Measurements from ENCODE around the gene MAP3K7.

MAP3K7 gene

DNA sequence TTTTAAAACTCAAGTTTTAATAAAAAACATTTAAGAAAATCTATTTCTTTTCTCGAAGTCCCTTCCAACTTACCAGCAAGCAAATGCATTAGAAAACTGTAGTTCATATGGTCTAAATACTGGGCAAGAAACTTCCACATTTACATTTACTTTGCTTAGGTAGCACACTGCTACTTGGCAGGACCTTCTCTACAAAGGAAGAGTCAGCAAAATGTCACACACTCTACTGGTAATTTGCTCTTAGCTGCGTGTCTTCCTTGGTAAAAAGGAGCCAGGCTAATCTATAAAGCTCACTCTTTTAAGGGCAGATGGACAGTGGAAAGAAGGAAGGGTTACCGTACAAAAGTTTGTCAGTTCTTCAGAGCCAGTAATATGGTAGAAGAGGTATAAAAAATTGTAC is 45.7 kb downstream of the MAP3K7 start:
- no peaks in the 10 kb centered on the region for H3K27me3 ChIP-seq (ENCODE audit: control insufficient read depth in 1 of 2, insufficient read depth in 2 of 2, low read length in 2 of 2)
- no peaks in the 10 kb centered on the region for H3K4me1 ChIP-seq (ENCODE audit: insufficient read depth, low read length)
- H3K36me3 ChIP-seq (ENCODE audit: insufficient read depth, low read length), result peaks cover 18% of the 10 kb centered on the region
- no peak overlapping the region for H3K4me3 ChIP-seq (ENCODE audit: low read depth in 1 of 2, low read length in 2 of 2)
- H3K27ac ChIP-seq (ENCODE audit: low read depth, low read length), result no peak overlapping the region
- no peak overlapping the region for H3K9ac ChIP-seq (ENCODE audit: low read length)
- no peaks in the 10 kb centered on the region for H3K9me3 ChIP-seq (ENCODE audit: low read length)

DNA sequence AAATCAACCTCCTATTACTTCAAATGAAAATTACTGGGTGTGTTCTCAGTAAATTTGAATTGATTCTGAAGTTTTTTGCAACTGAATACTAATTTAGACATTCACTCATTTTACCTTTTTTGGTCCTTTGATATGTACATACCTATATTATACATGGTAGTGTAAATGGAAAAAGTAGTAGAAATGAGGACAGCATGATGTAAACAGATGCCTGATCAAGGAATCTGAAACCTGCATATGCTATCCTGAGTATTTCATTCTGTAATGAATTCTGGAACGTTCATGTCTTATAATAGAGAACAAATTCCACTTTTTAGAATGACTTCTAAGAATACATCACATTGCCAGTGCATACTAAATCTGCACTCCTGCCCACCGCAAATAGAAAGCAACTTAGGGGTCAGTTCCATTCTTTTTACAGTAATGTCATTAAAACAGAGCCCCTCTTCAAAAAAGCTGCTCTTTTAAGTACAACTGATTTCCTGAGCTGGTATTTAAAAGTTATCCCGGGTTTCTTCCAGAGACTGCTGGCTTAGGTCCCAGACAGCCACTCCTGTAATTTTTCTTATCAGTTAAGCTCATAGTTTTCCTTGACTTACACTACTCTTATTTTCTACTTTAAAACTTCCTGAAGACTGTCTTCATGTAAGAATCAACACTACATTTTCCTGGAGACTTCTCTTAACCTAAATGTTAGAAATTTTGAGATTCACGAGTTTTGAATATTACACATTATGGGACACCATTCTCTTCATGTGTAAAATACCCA is 48.4 kb downstream of the MAP3K7 start:
- peaks cover 2% of the 10 kb centered on the region for H3K36me3 ChIP-seq (ENCODE audit: insufficient read depth, low read length)
- no peaks in the 10 kb centered on the region for H3K9me3 ChIP-seq (ENCODE audit: low read length)
- no peak overlapping the region for H3K4me3 ChIP-seq (ENCODE audit: low read depth in 1 of 2, low read length in 2 of 2)
- no peaks in the 10 kb centered on the region for H3K27me3 ChIP-seq (ENCODE audit: control insufficient read depth in 1 of 2, insufficient read depth in 2 of 2, low read length in 2 of 2)
- H3K9ac ChIP-seq (ENCODE audit: low read length), result no peak overlapping the region
- H3K4me1 ChIP-seq (ENCODE audit: insufficient read depth, low read length), result no peaks in the 10 kb centered on the region
- H3K27ac ChIP-seq (ENCODE audit: low read depth, low read length), result no peak overlapping the region

DNA sequence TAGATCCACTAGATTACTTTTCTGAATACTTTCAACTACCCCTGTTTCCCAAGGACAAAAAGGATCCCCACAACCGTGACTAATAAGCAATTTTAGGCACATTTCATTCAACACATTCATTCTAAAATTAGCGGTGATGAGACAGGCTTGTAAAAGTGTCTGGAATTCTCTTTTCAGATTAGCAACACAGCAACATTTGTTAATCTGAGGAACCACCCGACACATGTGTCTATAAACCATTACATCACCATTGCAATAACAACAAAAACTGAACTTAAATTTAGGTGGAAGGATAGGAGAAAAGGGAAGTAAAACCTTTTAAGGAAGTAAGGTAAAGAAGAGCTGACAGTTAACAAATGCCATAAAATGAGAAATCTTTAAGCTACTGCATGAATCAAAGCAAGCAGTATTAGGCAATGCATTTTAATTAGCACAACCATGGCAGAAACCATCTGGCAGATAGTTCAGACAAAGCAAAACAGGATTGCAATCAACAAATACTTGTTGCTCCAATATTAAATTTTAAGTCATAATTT is 49.1 kb downstream of the MAP3K7 start:
- no peaks in the 10 kb centered on the region for H3K9me3 ChIP-seq (ENCODE audit: low read length)
- H3K4me1 ChIP-seq (ENCODE audit: insufficient read depth, low read length), result no peaks in the 10 kb centered on the region
- H3K27me3 ChIP-seq (ENCODE audit: control insufficient read depth in 1 of 2, insufficient read depth in 2 of 2, low read length in 2 of 2), result no peaks in the 10 kb centered on the region
- H3K27ac ChIP-seq (ENCODE audit: low read depth, low read length), result no peak overlapping the region
- no peak overlapping the region for H3K9ac ChIP-seq (ENCODE audit: low read length)
- no peak overlapping the region for H3K4me3 ChIP-seq (ENCODE audit: low read depth in 1 of 2, low read length in 2 of 2)
- H3K36me3 ChIP-seq (ENCODE audit: insufficient read depth, low read length), result peaks cover 3% of the 10 kb centered on the region

DNA sequence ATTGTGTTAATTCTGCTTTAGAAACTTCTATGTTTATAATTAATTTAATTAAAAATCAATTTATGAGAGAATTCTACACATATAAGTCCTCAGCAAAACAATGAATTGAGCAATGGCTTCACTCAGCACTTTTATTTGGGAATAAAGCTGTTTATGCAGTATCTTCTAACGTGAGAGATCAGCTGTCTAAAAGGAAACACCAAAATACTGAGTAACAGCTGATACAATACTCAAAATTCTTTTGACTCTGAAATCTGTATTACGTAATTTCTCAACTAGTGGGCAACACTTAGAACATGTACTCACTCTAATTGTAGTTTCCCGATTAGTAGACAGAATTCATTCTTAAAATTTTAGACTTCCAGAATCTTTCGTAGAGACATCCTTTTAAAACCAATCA is 49.8 kb downstream of the MAP3K7 start:
- H3K4me3 ChIP-seq (ENCODE audit: low read depth in 1 of 2, low read length in 2 of 2), result no peak overlapping the region
- no peak overlapping the region for H3K27ac ChIP-seq (ENCODE audit: low read depth, low read length)
- H3K27me3 ChIP-seq (ENCODE audit: control insufficient read depth in 1 of 2, insufficient read depth in 2 of 2, low read length in 2 of 2), result no peaks in the 10 kb centered on the region
- H3K9ac ChIP-seq (ENCODE audit: low read length), result no peak overlapping the region
- H3K9me3 ChIP-seq (ENCODE audit: low read length), result no peaks in the 10 kb centered on the region
- peaks cover 7% of the 10 kb centered on the region for H3K36me3 ChIP-seq (ENCODE audit: insufficient read depth, low read length)
- H3K4me1 ChIP-seq (ENCODE audit: insufficient read depth, low read length), result no peaks in the 10 kb centered on the region

DNA sequence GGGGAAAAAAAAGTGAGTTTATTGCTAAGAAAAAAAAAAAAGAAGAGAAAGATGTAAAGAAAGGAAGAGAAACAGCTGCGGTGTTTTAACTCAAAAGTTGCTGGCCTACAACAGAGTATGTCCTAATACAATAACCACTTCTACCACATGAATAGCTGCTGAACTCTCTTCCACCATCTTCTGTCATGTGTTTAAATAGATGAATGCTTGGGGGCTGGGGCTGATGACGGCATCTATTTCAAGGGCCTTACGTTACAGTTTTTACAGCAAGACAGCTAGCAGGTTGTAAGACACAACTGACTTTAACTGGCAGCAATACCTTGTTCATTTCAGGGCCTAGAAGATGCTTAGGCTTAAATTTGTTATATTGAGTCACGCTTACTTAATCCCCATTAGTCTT is 50.4 kb downstream of the MAP3K7 start:
- Histone ChIP-seq H3K9ac (ENCODE audit: low read length) (no peak overlapping the region), H3K36me3 (ENCODE audit: insufficient read depth, low read length) (peaks cover 7% of the 10 kb centered on the region), H3K4me1 (ENCODE audit: insufficient read depth, low read length) (no peaks in the 10 kb centered on the region), H3K27ac (ENCODE audit: low read depth, low read length) (no peak overlapping the region), H3K27me3 (ENCODE audit: control insufficient read depth in 1 of 2, insufficient read depth in 2 of 2, low read length in 2 of 2) (no peaks in the 10 kb centered on the region), H3K9me3 (ENCODE audit: low read length) (no peaks in the 10 kb centered on the region), H3K4me3 (ENCODE audit: low read depth in 1 of 2, low read length in 2 of 2) (no peak overlapping the region)

DNA sequence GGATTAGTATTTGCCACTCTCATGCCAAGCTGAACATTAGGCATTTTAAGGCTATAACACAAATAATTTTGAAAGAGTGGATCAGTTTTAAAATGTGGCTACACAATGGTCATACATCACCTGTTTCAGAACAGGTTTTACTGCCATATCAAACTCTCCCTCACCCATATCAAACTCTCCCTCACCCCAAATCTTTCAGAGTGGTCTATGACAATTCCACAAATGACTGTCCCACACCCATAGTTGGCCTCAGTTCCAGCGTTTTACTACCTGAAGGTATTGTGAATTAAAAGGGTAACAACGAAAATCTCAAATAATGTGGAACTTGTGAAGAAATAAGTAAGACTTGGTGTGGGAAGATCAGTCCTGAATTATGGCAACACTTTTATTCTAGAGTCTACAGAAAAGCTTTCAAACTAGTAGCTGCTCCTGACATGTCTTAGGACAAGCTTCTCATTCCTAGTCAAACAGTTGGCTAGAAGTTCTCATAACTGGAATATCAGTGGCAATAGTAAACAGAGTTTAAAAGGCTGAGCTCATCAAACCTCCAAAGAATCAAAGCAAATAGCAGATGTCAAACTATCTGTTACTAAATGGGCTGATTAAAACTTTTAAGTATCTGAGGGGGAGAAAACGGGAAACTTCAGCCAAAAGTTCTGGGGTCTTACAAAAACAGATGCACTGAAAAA is 52.4 kb downstream of the MAP3K7 start:
- no peak overlapping the region for H3K9ac ChIP-seq (ENCODE audit: low read length)
- H3K36me3 ChIP-seq (ENCODE audit: insufficient read depth, low read length), result peaks cover 7% of the 10 kb centered on the region
- H3K4me1 ChIP-seq (ENCODE audit: insufficient read depth, low read length), result no peaks in the 10 kb centered on the region
- H3K9me3 ChIP-seq (ENCODE audit: low read length), result no peaks in the 10 kb centered on the region
- H3K27me3 ChIP-seq (ENCODE audit: control insufficient read depth in 1 of 2, insufficient read depth in 2 of 2, low read length in 2 of 2), result no peaks in the 10 kb centered on the region
- H3K4me3 ChIP-seq (ENCODE audit: low read depth in 1 of 2, low read length in 2 of 2), result no peak overlapping the region
- H3K27ac ChIP-seq (ENCODE audit: low read depth, low read length), result no peak overlapping the region

DNA sequence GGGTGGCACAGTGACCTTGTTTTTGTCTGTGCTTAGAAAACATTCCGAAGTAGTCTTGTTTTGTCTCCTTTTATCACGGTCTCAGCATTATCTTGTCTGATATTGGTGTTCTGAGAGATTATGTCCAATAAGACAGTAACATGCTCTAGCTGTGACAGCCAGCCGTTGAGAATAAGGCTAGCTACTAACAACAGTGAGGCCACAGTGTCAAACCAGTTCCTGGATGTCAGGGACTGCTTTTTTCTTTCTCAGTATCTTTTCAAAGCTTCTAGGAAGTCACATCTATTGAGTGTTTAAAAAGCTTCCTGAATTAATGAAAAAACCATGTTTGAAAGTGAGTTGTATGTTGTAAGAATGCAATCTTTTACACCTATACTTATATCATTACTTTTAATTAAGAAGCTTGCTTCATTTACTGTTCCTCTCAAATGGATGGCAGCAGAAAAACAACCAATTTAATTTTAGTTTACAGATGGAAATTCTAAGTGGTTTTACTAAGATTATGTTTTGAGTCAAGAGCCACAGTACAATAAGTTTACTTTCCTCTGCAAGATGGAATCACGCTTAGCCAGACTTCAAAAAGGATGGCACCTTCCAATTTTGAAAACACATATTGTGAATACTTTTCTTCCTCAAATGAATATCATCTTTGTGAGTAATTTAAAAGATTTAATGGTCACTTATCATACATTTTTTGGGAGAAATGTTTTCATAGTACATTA is 53.1 kb downstream of the MAP3K7 start:
- no peaks in the 10 kb centered on the region for H3K9me3 ChIP-seq (ENCODE audit: low read length)
- no peak overlapping the region for H3K4me3 ChIP-seq (ENCODE audit: low read depth in 1 of 2, low read length in 2 of 2)
- peaks cover 7% of the 10 kb centered on the region for H3K36me3 ChIP-seq (ENCODE audit: insufficient read depth, low read length)
- no peaks in the 10 kb centered on the region for H3K4me1 ChIP-seq (ENCODE audit: insufficient read depth, low read length)
- no peak overlapping the region for H3K27ac ChIP-seq (ENCODE audit: low read depth, low read length)
- no peaks in the 10 kb centered on the region for H3K27me3 ChIP-seq (ENCODE audit: control insufficient read depth in 1 of 2, insufficient read depth in 2 of 2, low read length in 2 of 2)
- no peak overlapping the region for H3K9ac ChIP-seq (ENCODE audit: low read length)

DNA sequence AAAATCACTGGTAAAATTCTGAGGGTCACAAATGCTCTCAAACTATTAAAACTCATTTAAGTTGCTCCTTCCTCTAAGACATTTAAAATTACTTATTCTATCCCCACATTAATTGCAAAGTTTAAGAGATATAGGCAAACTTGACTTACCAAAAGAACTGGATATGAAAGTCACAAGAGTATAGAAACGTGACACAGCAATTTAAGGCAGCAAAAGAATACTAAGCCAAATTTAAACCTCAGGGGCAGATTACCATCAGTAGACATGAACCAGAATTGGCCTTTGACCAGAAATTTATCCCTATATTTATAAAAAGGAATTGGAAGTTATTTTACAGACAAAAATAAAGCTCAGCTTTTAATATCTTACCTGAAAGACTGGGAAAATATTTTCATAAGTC is 56.0 kb downstream of the MAP3K7 start:
- Histone ChIP-seq H3K27me3 (ENCODE audit: control insufficient read depth in 1 of 2, insufficient read depth in 2 of 2, low read length in 2 of 2) (no peaks in the 10 kb centered on the region), H3K9me3 (ENCODE audit: low read length) (no peaks in the 10 kb centered on the region), H3K9ac (ENCODE audit: low read length) (no peak overlapping the region), H3K36me3 (ENCODE audit: insufficient read depth, low read length) (peaks cover 7% of the 10 kb centered on the region), H3K27ac (ENCODE audit: low read depth, low read length) (no peak overlapping the region), H3K4me1 (ENCODE audit: insufficient read depth, low read length) (no peaks in the 10 kb centered on the region), H3K4me3 (ENCODE audit: low read depth in 1 of 2, low read length in 2 of 2) (no peak overlapping the region)

DNA sequence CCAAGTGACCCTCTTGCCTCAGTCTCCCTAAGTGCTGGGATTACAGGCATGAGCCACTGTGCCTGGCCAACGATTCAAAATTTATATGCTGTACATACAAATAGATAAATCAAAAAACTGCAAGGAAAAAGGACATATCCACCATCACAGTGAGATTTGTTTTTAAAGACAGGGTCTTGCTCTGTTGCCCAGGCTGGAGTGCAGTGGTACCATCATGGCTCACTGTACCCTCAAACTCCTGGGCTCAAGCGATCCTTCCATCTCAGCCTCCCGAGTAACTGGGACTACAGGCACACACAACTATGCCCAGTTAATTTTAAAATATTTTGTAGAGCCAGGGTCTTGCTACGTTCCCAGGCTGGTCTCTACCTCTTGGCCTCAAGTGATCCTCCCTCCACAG is 61.5 kb downstream of the MAP3K7 start:
- Histone ChIP-seq H3K36me3 (ENCODE audit: insufficient read depth, low read length) (peaks cover 13% of the 10 kb centered on the region), H3K4me1 (ENCODE audit: insufficient read depth, low read length) (no peaks in the 10 kb centered on the region), H3K4me3 (ENCODE audit: low read depth in 1 of 2, low read length in 2 of 2) (no peak overlapping the region), H3K27ac (ENCODE audit: low read depth, low read length) (no peak overlapping the region), H3K27me3 (ENCODE audit: control insufficient read depth in 1 of 2, insufficient read depth in 2 of 2, low read length in 2 of 2) (no peaks in the 10 kb centered on the region), H3K9me3 (ENCODE audit: low read length) (no peaks in the 10 kb centered on the region), H3K9ac (ENCODE audit: low read length) (no peak overlapping the region)

DNA sequence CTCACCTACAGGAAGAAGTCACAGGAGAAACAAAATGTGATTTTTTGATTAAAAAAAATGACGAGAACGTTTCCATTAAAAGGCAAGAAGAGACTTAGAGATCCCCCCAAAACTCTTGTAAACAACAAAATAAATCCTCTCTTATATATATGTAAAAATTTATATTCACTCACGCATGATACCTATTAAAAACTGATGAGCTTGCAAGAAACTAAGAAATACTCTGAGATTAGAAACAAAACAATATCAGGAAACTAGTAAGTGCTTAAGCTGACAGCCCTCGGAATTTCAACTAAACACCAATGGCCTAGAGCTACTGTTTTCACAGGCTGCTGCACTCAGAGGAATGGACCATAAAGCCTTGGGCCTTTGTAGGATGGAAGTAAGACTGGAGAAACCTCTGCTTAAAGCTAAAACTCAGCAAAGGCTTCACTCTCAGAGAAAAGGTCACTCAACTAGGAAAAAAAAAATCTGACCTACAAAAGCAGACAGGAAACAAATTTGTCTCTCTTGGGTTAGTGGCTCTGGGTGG is 63.0 kb downstream of the MAP3K7 start:
- H3K27ac ChIP-seq (ENCODE audit: low read depth, low read length), result no peak overlapping the region
- peaks cover 17% of the 10 kb centered on the region for H3K36me3 ChIP-seq (ENCODE audit: insufficient read depth, low read length)
- H3K27me3 ChIP-seq (ENCODE audit: control insufficient read depth in 1 of 2, insufficient read depth in 2 of 2, low read length in 2 of 2), result no peaks in the 10 kb centered on the region
- no peak overlapping the region for H3K4me3 ChIP-seq (ENCODE audit: low read depth in 1 of 2, low read length in 2 of 2)
- H3K4me1 ChIP-seq (ENCODE audit: insufficient read depth, low read length), result no peaks in the 10 kb centered on the region
- no peaks in the 10 kb centered on the region for H3K9me3 ChIP-seq (ENCODE audit: low read length)
- no peak overlapping the region for H3K9ac ChIP-seq (ENCODE audit: low read length)

DNA sequence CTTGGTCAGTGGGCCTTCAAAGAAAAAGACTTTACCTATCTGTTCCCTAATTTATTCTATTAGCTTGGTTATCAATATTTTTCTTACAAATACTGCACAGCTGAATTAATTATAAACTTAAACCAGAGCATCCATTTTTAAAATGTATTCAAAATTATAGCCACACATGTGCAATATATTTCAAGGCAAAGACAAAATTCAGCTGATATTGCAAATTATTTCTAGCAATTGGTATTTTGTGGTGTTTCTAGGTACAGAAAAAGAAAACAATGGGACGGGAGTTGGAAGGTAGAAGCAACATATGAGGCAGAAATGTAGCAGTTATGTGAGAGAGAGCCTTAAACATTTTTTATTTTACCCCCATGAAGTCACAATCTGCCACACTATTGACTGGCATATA is 64.9 kb downstream of the MAP3K7 start:
- peaks cover 18% of the 10 kb centered on the region for H3K36me3 ChIP-seq (ENCODE audit: insufficient read depth, low read length)
- no peak overlapping the region for H3K27ac ChIP-seq (ENCODE audit: low read depth, low read length)
- H3K9me3 ChIP-seq (ENCODE audit: low read length), result no peaks in the 10 kb centered on the region
- no peak overlapping the region for H3K9ac ChIP-seq (ENCODE audit: low read length)
- H3K4me1 ChIP-seq (ENCODE audit: insufficient read depth, low read length), result no peaks in the 10 kb centered on the region
- H3K27me3 ChIP-seq (ENCODE audit: control insufficient read depth in 1 of 2, insufficient read depth in 2 of 2, low read length in 2 of 2), result no peaks in the 10 kb centered on the region
- no peak overlapping the region for H3K4me3 ChIP-seq (ENCODE audit: low read depth in 1 of 2, low read length in 2 of 2)

Measured in muscle layer of colon (tissue), 2 donors.